HepG2 (cell line): ENCODE data around the gene RNF222. TPM values are rescaled to one million over a fixed set of nuclear protein-coding genes. Genes with fewer than 3 reads are reported as not detected.
A peak's percentile ranks its signal among the peaks of the same experiment; 100 is the strongest.

Source experiments
- ATAC-seq: fragments of 200-7000 bp; cut with Tn5 transposase; 3 replicates; pipeline ENCODE4 v1.9.1; 2020; ENCODE audit warnings: mild to moderate bottlenecking, moderate library complexity
- BruUV-seq: library from RNA; stranded (reverse); fragments of 400-500 nt; replicated peaks from 2 replicates; lab custom pipeline; 2021; lab: Mats Ljungman, UMichigan
- CTCF ChIA-PET: fragments of 300-600 bp; formaldehyde crosslinking; extraction: SDS; loops from one replicate; lab custom pipeline; 2021; ENCODE audit warnings: low total read pairs, inconsistent platforms, low intra/inter-chr PET ratio; lab: Yijun Ruan, JAX
- POLR2A ChIA-PET: fragments of 350-600 bp; sonication (Branson Sonifier 250); formaldehyde crosslinking; loops from one replicate; lab custom pipeline; 2020; ENCODE audit warnings: antibody characterized with exemption, inconsistent platforms; lab: Yijun Ruan, JAX
- DNase-seq: peaks from one replicate; pipeline ENCODE4 v3.0.0-alpha.2; 2015; ENCODE audit warnings: low spot score
- FAIRE-seq: peaks from 3 replicates; lab custom pipeline; 2011; peaks lifted over from hg19 to GRCh38; lab: Jason Lieb, UNC
- H2AFZ ChIP-seq: one replicate; pipeline ENCODE4 v1.6.1; 2011; ENCODE audit warnings: low read length, inconsistent platforms
- H3K27ac ChIP-seq: fragments of 300-600 bp; 3 replicates; pipeline ENCODE4 v1.8.0; 2011; ENCODE audit warnings: mixed run types, mild to moderate bottlenecking, mixed read lengths, low read length, inconsistent platforms; ENCODE audit not compliant: insufficient read depth; ENCODE audit errors: extremely low read length
- H3K27me3 ChIP-seq, 2 experiments: fragments of 200-600 bp in 1 of 2; 2 replicates in 1 of 2; 3 replicates in 1 of 2; pipeline versions ENCODE4 v1.6.0 to v1.8.0; 2011; ENCODE audit warnings: low read length in 2 of 2, mild to moderate bottlenecking in 2 of 2, moderate library complexity in 2 of 2, inconsistent platforms in 1 of 2; ENCODE audit not compliant: insufficient read depth in 2 of 2, control insufficient read depth in 1 of 2
- H3K36me3 ChIP-seq, 2 experiments: fragments of 200-600 bp in 1 of 2; replicated peaks in 1 of 2; 2 replicates in 1 of 2; 3 replicates in 1 of 2; pipeline versions ENCODE4 v1.5.1 to v1.8.0; 2011; ENCODE audit warnings: low read length in 2 of 2, inconsistent platforms in 1 of 2; ENCODE audit not compliant: insufficient read depth in 2 of 2, control insufficient read depth in 1 of 2
- H3K4me1 ChIP-seq: 2 replicates; pipeline ENCODE4 v1.5.1; 2012; ENCODE audit warnings: low read length, inconsistent platforms; ENCODE audit not compliant: insufficient read depth
- H3K4me2 ChIP-seq: 2 replicates; pipeline ENCODE4 v1.6.0; 2011; ENCODE audit warnings: low read depth, low read length, inconsistent platforms
- H3K4me3 ChIP-seq, 3 experiments: fragments of 200-600 bp in 1 of 3; sonication (generic), shearing (Covaris generic) in 1 of 3; replicated peaks in 1 of 3; 2 replicates each; pipeline ENCODE4 v1.5.1; 2011 to 2016; ENCODE audit warnings: low read length in 3 of 3, inconsistent platforms in 2 of 3, low read depth in 2 of 3, mild to moderate bottlenecking in 2 of 3, control low read depth in 1 of 3, mixed read lengths in 1 of 3; ENCODE audit not compliant: insufficient read depth in 1 of 3
- H3K79me2 ChIP-seq: one replicate; pipeline ENCODE4 v1.6.1; 2011; ENCODE audit warnings: low read length, inconsistent platforms; ENCODE audit not compliant: insufficient read depth
- H3K9ac ChIP-seq: 2 replicates; pipeline ENCODE4 v1.6.0; 2011; ENCODE audit warnings: mild to moderate bottlenecking, low read depth, low read length, inconsistent platforms; ENCODE audit not compliant: insufficient read depth
- H3K9me3 ChIP-seq: 2 replicates; pipeline ENCODE4 v1.5.1; 2012; ENCODE audit warnings: mild to moderate bottlenecking, low read length
- H4K20me1 ChIP-seq: 2 replicates; pipeline ENCODE4 v1.6.0; 2011; ENCODE audit warnings: inconsistent platforms, mild to moderate bottlenecking, low read length, moderate library complexity; ENCODE audit not compliant: insufficient read depth
- ARNT2 ChIP-seq: sonication (generic); formaldehyde crosslinking; IDR thresholded peaks from 2 replicates; pipeline ENCODE4 v1.8.0; 2022; ENCODE audit warnings: mild to moderate bottlenecking, low read depth, missing genetic modification reagents, moderate library complexity
- CEBPB ChIP-seq: IDR thresholded peaks from 2 replicates; pipeline ENCODE4 v1.6.1; 2011; ENCODE audit warnings: low read depth, low read length, improper control_type of control experiment, borderline replicate concordance
- FOXC1 ChIP-seq: sonication (generic); formaldehyde crosslinking; IDR thresholded peaks from 2 replicates; pipeline ENCODE4 v1.8.0; 2022; ENCODE audit warnings: mild to moderate bottlenecking, missing genetic modification reagents, borderline replicate concordance
- GPN1 ChIP-seq: sonication (generic); formaldehyde crosslinking; IDR thresholded peaks from 2 replicates; pipeline ENCODE4 v1.5.1; 2020; ENCODE audit warnings: missing genetic modification reagents, borderline replicate concordance
- GTF2F1 ChIP-seq: fragments of 150-350 bp; IDR thresholded peaks from 2 replicates; pipeline ENCODE4 v1.6.1; 2014; ENCODE audit warnings: low read length
- KDM5A ChIP-seq: fragments of 200-600 bp; sonication (generic); IDR thresholded peaks from 2 replicates; pipeline ENCODE4 v1.7.0; 2018; ENCODE audit warnings: antibody characterized with exemption, mild to moderate bottlenecking, low read length, borderline replicate concordance
- MBD4 ChIP-seq: IDR thresholded peaks from 2 replicates; pipeline ENCODE4 v1.6.1; 2012; ENCODE audit warnings: low read length, inconsistent platforms, borderline replicate concordance
- SALL2 ChIP-seq: sonication (generic); formaldehyde crosslinking; IDR thresholded peaks from 2 replicates; pipeline ENCODE4 v1.8.1; 2023; ENCODE audit warnings: mild to moderate bottlenecking, missing genetic modification reagents, inconsistent platforms
- SIN3B ChIP-seq: fragments of 150-350 bp; IDR thresholded peaks from 2 replicates; pipeline ENCODE4 v1.6.1; 2014; ENCODE audit warnings: low read length
- ZNF33A ChIP-seq: sonication (generic); formaldehyde crosslinking; IDR thresholded peaks from 2 replicates; pipeline ENCODE4 v1.5.1; 2020; ENCODE audit warnings: missing genetic modification reagents, mild to moderate bottlenecking, moderate library complexity, borderline replicate concordance
- ZNF616 ChIP-seq: sonication (generic); formaldehyde crosslinking; IDR thresholded peaks from 2 replicates; pipeline ENCODE4 v1.5.0; 2020; ENCODE audit warnings: low read depth, mild to moderate bottlenecking, missing genetic modification reagents
- ZNF891 ChIP-seq: sonication (generic); formaldehyde crosslinking; IDR thresholded peaks from 2 replicates; pipeline ENCODE4 v1.5.0; 2020; ENCODE audit warnings: mild to moderate bottlenecking, missing genetic modification reagents
- WGBS: methylation state at CpG from one replicate; pipeline ENCODE4 v1.1.6; 2017; ENCODE audit warnings: low lambda C conversion rate; 5-methylcytosine and 5-hydroxymethylcytosine counted together
- in situ Hi-C: cut with HindIII; loops from 2 replicates; pipeline ENCODE4 v1.10.0; 2017; ENCODE audit warnings: low pct_unique_long_range_greater_than_20kb; ENCODE audit not compliant: extremely low pct_ligation_motif_present
- intact Hi-C: fragments of 100-400 bp; cut with micrococcal nuclease; formaldehyde crosslinking; loops from one replicate; pipeline ENCODE4 v1.10.0; 2022; ENCODE audit not compliant: unreplicated experiment
- polyA plus RNA-seq, 8 experiments: library from polyadenylated mRNA; depleted of rRNA in 3 of 8; stranded (reverse) in 7 of 8; unstranded in 1 of 8; fragments of >200 nt; fragmentation: Illumina TruSeq in 4 of 8; extraction: Trizol in 4 of 8; gene quantifications; 2 replicates each; pipeline versions ENCODE4 v1.2.1 to v1.2.3, GENCODE V29; 2011 to 2016; ENCODE audit warnings: low read depth in 4 of 8, missing spikeins in 1 of 8, mixed read lengths in 1 of 8; ENCODE audit not compliant: insufficient read depth in 1 of 8
- total RNA-seq, 5 experiments: library from RNA; depleted of rRNA; stranded (reverse); fragments of >200 nt; fragmentation: Illumina TruSeq; extraction: Trizol; gene quantifications; 2 replicates each; pipeline ENCODE4 v1.2.3, GENCODE V29; 2016; ENCODE audit warnings: low read depth in 1 of 5
- TF ChIP-seq, protein P1 (sequence below): sonication (generic); formaldehyde crosslinking; IDR thresholded peaks from 2 replicates; pipeline ENCODE4 v1.9.0; 2021; ENCODE audit warnings: missing genetic modification reagents, borderline replicate concordance
- TF ChIP-seq, protein P2 (sequence below): fragments of 450-650 bp; IDR thresholded peaks from 2 replicates; pipeline ENCODE4 v1.6.1; 2016
- TF ChIP-seq, protein P3 (sequence below): sonication (generic); formaldehyde crosslinking; IDR thresholded peaks from 2 replicates; pipeline ENCODE4 v1.4.0; 2020; ENCODE audit warnings: missing genetic modification reagents, mild to moderate bottlenecking, borderline replicate concordance
- TF ChIP-seq, protein P4 (sequence below): sonication (generic); formaldehyde crosslinking; IDR thresholded peaks from 2 replicates; pipeline ENCODE4 v1.8.1; 2023; ENCODE audit warnings: mild to moderate bottlenecking, moderate library complexity, missing genetic modification reagents

RNF222 gene
- total and polyA plus RNA-seq, 2 of the 13 experiments (the other 11 are each of a cell fraction or from before 2014, with no cell fraction given), result not detected

DNA sequence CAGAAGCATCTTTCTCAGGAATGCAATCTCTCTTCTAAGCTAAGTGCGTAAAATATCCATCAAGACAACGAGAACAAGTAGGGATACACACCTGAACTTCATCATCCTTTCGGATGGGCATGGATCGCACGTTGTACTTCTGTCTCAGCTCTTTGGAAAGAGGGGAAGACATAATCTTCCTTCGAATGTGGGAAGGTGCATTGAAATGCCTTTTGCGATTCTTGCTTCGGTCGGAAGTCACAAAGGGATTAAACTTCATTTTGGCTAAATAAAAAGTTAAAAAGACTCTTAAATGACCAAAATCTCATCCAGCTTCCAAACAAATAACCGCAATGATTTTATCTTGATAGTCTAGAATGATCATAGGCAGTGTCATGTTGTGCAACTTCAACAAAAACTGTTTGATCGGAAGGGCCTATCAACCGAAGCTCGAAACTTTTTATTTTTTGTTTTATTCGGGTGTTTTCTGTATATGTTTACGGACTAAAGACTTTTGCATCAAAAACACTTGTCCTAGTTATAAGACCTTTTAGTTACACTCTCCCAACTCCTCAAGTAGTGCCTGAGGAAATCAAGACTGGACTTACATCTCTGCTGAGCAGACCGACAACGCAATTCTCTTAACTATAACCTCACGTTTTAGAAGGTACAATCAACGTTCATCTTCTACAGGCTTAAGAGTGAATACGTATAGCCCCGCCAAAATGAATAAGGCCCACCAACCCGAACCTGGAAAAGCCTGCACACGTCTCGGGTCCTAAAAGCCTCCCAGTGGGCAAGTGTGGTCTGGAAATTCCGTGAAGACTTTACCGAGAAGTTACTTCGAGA is 15.4 kb downstream of the RNF222 start:
- TSS peak; percentile 73 for BruUV-seq
- H3K9ac ChIP-seq, result peak overlapping the region; percentile 95
- no peaks in the 10 kb centered on the region; a peak in 1 of 5 replicates for H3K27me3 ChIP-seq
- peak; percentile 43 for FAIRE-seq
- H3K36me3 ChIP-seq, result peaks cover 9 to 36% of the 10 kb centered on the region in 2 experiments; a peak in 4 of 5 replicates
- peak overlapping the region; percentile 87 for H3K4me2 ChIP-seq
- peaks cover 38% of the 10 kb centered on the region for H4K20me1 ChIP-seq
- peak overlapping the region; percentile 81 to 90 (median 82) for H3K4me3 ChIP-seq
- WGBS, result 5% methylated on average over 27 of the region's 27 CpGs
- peak overlapping the region; percentile 64 for H3K27ac ChIP-seq
- peaks cover 60% of the 10 kb centered on the region for H3K4me1 ChIP-seq
- DNase-seq, result no peak
- in situ Hi-C loops (no loop called here), intact Hi-C loops (loop anchor here (2.0 to 10.0 kb wide), 2 partner anchors 53 to 363 kb away; partner anchors contain the start of genes CCDC42 and NDEL1)
- ATAC-seq, result no peak
- peaks cover 31% of the 10 kb centered on the region for H3K79me2 ChIP-seq
- H2AFZ ChIP-seq, result no peak overlapping the region
- CTCF ChIA-PET, result interaction anchor here (1.1 to 2.0 kb wide), 3 partner anchors 69 to 363 kb away, joined by 3 to 7 read pairs (median 3); no protein-coding TSS in a partner anchor
- H3K9me3 ChIP-seq, result no peaks in the 10 kb centered on the region
- POLR2A ChIA-PET, result interaction anchor here (0.6 to 1.8 kb wide), 7 partner anchors 9 to 978 kb away, joined by 3 to 5 read pairs (median 3); partner anchors contain the start of gene MYH10
- TF ChIP-seq ZNF616 (CRISPR knock-in tag) (no peak), ARNT2 (no peak), KDM5A (peak; percentile 88; the same call in 1 of the 2 replicates), MBD4 (peak; percentile 61; the same call in 1 of the 2 replicates), FOXC1 (CRISPR knock-in tag) (no peak), GPN1 (CRISPR knock-in tag) (no peak), ZNF33A (CRISPR knock-in tag) (no peak), GTF2F1 (no peak), SALL2 (CRISPR knock-in tag) (no peak), CEBPB (peak; percentile 56; the same call in 1 of the 2 replicates), ZNF891 (CRISPR knock-in tag) (no peak), SIN3B (no peak)
- TF ChIP-seq, protein P1, sequence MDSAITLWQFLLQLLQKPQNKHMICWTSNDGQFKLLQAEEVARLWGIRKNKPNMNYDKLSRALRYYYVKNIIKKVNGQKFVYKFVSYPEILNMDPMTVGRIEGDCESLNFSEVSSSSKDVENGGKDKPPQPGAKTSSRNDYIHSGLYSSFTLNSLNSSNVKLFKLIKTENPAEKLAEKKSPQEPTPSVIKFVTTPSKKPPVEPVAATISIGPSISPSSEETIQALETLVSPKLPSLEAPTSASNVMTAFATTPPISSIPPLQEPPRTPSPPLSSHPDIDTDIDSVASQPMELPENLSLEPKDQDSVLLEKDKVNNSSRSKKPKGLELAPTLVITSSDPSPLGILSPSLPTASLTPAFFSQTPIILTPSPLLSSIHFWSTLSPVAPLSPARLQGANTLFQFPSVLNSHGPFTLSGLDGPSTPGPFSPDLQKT (CRISPR knock-in tag), result no peak
- TF ChIP-seq, protein P2, sequence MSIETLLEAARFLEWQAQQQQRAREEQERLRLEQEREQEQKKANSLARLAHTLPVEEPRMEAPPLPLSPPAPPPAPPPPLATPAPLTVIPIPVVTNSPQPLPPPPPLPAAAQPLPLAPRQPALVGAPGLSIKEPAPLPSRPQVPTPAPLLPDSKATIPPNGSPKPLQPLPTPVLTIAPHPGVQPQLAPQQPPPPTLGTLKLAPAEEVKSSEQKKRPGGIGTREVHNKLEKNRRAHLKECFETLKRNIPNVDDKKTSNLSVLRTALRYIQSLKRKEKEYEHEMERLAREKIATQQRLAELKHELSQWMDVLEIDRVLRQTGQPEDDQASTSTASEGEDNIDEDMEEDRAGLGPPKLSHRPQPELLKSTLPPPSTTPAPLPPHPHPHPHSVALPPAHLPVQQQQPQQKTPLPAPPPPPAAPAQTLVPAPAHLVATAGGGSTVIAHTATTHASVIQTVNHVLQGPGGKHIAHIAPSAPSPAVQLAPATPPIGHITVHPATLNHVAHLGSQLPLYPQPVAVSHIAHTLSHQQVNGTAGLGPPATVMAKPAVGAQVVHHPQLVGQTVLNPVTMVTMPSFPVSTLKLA, result no peak
- TF ChIP-seq, protein P3, sequence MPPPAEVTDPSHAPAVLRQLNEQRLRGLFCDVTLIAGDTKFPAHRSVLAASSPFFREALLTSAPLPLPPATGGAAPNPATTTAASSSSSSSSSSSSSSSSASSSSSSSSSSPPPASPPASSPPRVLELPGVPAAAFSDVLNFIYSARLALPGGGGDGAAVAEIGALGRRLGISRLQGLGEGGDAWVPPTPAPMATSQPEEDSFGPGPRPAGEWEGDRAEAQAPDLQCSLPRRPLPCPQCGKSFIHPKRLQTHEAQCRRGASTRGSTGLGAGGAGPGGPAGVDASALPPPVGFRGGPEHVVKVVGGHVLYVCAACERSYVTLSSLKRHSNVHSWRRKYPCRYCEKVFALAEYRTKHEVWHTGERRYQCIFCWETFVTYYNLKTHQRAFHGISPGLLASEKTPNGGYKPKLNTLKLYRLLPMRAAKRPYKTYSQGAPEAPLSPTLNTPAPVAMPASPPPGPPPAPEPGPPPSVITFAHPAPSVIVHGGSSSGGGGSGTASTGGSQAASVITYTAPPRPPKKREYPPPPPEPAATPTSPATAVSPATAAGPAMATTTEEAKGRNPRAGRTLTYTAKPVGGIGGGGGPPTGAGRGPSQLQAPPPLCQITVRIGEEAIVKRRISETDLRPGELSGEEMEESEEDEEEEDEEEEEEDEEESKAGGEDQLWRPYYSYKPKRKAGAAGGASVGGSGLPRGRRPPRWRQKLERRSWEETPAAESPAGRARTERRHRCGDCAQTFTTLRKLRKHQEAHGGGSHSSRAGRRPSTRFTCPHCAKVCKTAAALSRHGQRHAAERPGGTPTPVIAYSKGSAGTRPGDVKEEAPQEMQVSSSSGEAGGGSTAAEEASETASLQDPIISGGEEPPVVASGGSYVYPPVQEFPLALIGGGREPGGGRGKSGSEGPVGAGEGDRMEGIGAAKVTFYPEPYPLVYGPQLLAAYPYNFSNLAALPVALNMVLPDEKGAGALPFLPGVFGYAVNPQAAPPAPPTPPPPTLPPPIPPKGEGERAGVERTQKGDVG, result no peak
- TF ChIP-seq, protein P4, sequence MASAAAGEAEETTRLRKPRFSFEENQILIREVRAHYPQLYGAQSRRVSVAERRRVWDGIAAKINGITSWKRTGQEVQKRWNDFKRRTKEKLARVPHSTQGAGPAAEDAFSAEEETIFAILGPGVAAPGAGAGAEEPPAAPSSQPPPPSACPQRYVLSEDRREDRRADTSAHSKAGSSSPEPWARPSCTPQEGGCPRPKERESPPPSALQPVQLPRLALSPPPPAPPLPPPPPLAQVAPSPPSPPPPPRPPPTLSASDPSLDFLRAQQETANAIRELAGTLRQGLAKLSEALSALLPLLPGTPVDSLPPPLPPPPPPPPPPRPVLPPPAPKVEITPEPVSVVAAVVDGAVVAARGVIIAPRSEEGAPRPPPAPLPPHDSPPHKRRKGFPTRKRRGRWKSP (CRISPR knock-in tag), result no peak
